ENCODE results near the gene SPSB3. TPM values are rescaled to one million over a fixed set of nuclear protein-coding genes. Genes with fewer than 3 reads are reported as not detected.

SPSB3 gene
- total RNA-seq, 1 donor from 2014 or later, result 27.7 TPM

GRCh38 chr16:1781254-1781653, 1.1 kb downstream of the SPSB3 start:
- Histone ChIP-seq H3K4me3 (ENCODE audit: low read length in 3 of 3) (peak overlapping the region; percentile 87 to 89 (median 87)), H3K9ac (ENCODE audit: low read depth in 1 of 3, low read length in 3 of 3) (peak overlapping the region; percentile 82 to 92 (median 82)), H3K4me1 (ENCODE audit: control insufficient read depth in 3 of 3, insufficient read depth in 3 of 3, low read length in 3 of 3) (peaks cover 32 to 58% (median 42%) of the 10 kb centered on the region in 3 donors), H3K27ac (ENCODE audit: low read depth, low read length) (peak overlapping the region; percentile 80), H3K9me3 (ENCODE audit: control insufficient read depth in 3 of 3, low read length in 3 of 3) (no peaks in the 10 kb centered on the region), H3K36me3 (ENCODE audit: control insufficient read depth in 3 of 3, insufficient read depth in 3 of 3, low read length in 3 of 3) (peaks cover 32 to 43% (median 34%) of the 10 kb centered on the region in 3 donors), H3K27me3 (ENCODE audit: control insufficient read depth in 3 of 3, insufficient read depth in 3 of 3, low read length in 3 of 3) (no peaks in the 10 kb centered on the region)

- Histone ChIP-seq H3K9me3 (ENCODE audit: control insufficient read depth in 3 of 3, low read length in 3 of 3) (no peaks in the 10 kb centered on the region), H3K27me3 (ENCODE audit: control insufficient read depth in 3 of 3, insufficient read depth in 3 of 3, low read length in 3 of 3) (no peaks in the 10 kb centered on the region), H3K4me3 (ENCODE audit: low read length in 3 of 3) (peak overlapping the region in 2 of 3 donors; percentile 87 to 89), H3K9ac (ENCODE audit: low read depth in 1 of 3, low read length in 3 of 3) (peak overlapping the region; percentile 82 to 92 (median 82)), H3K4me1 (ENCODE audit: control insufficient read depth in 3 of 3, insufficient read depth in 3 of 3, low read length in 3 of 3) (peaks cover 30 to 53% (median 39%) of the 10 kb centered on the region in 3 donors), H3K27ac (ENCODE audit: low read depth, low read length) (peak overlapping the region; percentile 25), H3K36me3 (ENCODE audit: control insufficient read depth in 3 of 3, insufficient read depth in 3 of 3, low read length in 3 of 3) (peaks cover 32 to 49% (median 36%) of the 10 kb centered on the region in 3 donors)
These were observed 1.7 kb downstream of the SPSB3 start for GRCh38 chr16:1780677-1781072.

DNA sequence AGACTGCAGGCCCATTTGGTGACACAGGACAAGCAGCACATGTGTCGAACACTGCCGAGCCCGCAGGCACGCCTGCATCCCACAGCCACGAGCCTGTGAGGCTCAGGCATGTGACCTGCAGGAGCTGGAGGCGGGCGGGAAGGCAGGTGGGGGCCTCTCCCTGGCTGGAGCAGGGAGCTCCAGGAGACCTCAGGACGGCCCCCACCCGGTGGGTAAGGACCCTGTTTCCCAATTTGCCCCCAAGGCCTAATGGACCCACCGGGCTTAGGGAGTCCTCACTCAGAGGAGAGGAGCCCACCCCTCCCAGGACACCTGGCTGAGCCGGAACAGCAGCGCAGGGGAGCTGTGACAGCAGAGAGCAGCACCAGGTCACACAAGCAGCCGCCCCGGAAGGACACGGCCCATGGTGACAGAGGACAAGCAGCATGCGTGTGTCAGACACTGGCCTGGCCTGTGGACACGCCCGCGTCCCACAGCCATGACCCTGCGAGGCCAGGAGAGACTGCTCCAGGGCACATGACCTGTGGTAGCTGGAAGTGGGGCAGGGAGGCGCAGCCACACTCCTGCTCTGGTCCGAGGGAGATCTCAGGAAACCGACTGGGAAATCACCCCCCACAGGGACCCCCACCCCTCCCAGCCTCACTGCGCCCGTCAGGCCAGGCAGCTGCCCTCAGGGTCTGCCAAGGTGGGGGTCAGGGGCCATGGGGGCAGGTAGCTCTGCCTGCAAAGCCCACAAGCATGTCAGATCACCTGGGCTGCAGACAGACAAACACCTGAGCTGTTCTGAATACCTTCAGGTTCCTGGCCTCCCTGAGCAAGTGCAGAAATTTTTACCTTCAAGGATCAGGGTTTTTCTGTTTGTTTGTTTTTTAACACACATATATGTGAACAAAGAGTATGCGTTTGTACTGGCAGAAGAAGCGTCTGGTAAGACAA, 2.4 kb downstream of the SPSB3 start:
- Histone ChIP-seq H3K27ac (ENCODE audit: low read depth, low read length) (peak overlapping the region; percentile 25), H3K9ac (ENCODE audit: low read depth in 1 of 3, low read length in 3 of 3) (peak overlapping the region; percentile 14 to 92 (median 33)), H3K4me1 (ENCODE audit: control insufficient read depth in 3 of 3, insufficient read depth in 3 of 3, low read length in 3 of 3) (peaks cover 26 to 53% (median 37%) of the 10 kb centered on the region in 3 donors), H3K36me3 (ENCODE audit: control insufficient read depth in 3 of 3, insufficient read depth in 3 of 3, low read length in 3 of 3) (peaks cover 35 to 55% (median 38%) of the 10 kb centered on the region in 3 donors), H3K27me3 (ENCODE audit: control insufficient read depth in 3 of 3, insufficient read depth in 3 of 3, low read length in 3 of 3) (no peaks in the 10 kb centered on the region), H3K4me3 (ENCODE audit: low read length in 3 of 3) (no peak overlapping the region), H3K9me3 (ENCODE audit: control insufficient read depth in 3 of 3, low read length in 3 of 3) (no peaks in the 10 kb centered on the region)

- H3K27ac ChIP-seq (ENCODE audit: low read depth, low read length), result no peak overlapping the region
- H3K4me3 ChIP-seq (ENCODE audit: low read length in 3 of 3), result no peak overlapping the region
- peaks cover 31 to 56% (median 42%) of the 10 kb centered on the region in 3 donors for H3K4me1 ChIP-seq (ENCODE audit: control insufficient read depth in 3 of 3, insufficient read depth in 3 of 3, low read length in 3 of 3)
- no peaks in the 10 kb centered on the region for H3K9me3 ChIP-seq (ENCODE audit: control insufficient read depth in 3 of 3, low read length in 3 of 3)
- H3K27me3 ChIP-seq (ENCODE audit: control insufficient read depth in 3 of 3, insufficient read depth in 3 of 3, low read length in 3 of 3), result no peaks in the 10 kb centered on the region
- H3K36me3 ChIP-seq (ENCODE audit: control insufficient read depth in 3 of 3, insufficient read depth in 3 of 3, low read length in 3 of 3), result peaks cover 36 to 59% (median 39%) of the 10 kb centered on the region in 3 donors
- H3K9ac ChIP-seq (ENCODE audit: low read depth in 1 of 3, low read length in 3 of 3), result peak overlapping the region in 1 of 3 donors; percentile 50
These were observed 3.1 kb downstream of the SPSB3 start for GRCh38 chr16:1779234-1779701.

DNA sequence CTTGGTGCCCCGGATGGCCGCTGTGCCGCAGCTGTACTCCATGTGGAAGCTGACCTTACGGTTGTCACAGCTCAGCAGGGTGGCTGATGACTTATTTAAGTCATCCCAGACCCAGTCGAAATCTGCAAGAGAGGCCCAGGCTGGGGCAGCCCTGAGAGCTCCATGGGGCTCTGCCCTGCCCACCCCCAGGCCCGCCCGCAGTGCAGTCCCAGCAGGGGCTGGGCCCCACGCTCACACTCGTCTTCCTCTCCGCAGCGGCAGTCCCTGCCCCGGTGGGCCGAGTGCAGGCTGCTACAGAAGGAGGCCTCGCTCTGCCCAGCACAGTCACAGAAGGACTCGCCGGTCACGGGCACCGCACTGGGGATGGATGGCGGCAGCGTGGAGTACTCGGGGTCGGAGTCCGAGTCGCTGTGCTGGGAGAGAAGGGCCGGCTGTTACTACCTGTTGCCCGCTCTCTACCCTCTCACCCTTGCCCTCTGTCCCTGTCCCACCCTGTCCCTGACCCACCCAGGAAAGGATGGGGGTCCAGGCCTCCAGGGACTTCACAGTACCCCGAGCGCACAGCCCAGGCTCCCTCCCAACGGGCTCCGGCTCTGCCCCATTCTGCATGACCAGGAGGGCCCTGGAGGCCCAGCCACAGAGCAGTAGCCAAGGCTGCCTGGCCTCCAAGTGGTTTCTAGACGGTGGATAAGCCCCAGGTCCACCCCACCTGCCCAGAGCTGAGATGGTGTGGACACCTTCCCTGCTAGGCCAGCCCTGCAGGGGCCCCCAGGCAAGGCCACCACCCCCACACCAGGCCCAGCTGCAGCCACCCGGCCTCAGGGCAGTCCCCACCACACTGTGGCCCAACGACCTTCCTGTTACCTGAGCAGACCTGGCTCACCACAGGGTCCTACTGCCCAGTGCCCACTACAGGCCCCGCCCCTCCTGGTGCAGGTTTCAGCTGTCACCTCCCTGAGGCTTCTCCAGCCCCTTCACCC, 3.9 kb downstream of the SPSB3 start:
- Histone ChIP-seq H3K9me3 (ENCODE audit: control insufficient read depth in 3 of 3, low read length in 3 of 3) (no peaks in the 10 kb centered on the region), H3K9ac (ENCODE audit: low read depth in 1 of 3, low read length in 3 of 3) (no peak overlapping the region), H3K4me1 (ENCODE audit: control insufficient read depth in 3 of 3, insufficient read depth in 3 of 3, low read length in 3 of 3) (peaks cover 33 to 56% (median 43%) of the 10 kb centered on the region in 3 donors), H3K27me3 (ENCODE audit: control insufficient read depth in 3 of 3, insufficient read depth in 3 of 3, low read length in 3 of 3) (no peaks in the 10 kb centered on the region), H3K4me3 (ENCODE audit: low read length in 3 of 3) (no peak overlapping the region), H3K27ac (ENCODE audit: low read depth, low read length) (no peak overlapping the region), H3K36me3 (ENCODE audit: control insufficient read depth in 3 of 3, insufficient read depth in 3 of 3, low read length in 3 of 3) (peaks cover 36 to 59% (median 39%) of the 10 kb centered on the region in 3 donors)

GRCh38 chr16:1777375-1778199, 4.8 kb downstream of the SPSB3 start:
- H3K9me3 ChIP-seq (ENCODE audit: control insufficient read depth in 3 of 3, low read length in 3 of 3), result no peaks in the 10 kb centered on the region
- H3K9ac ChIP-seq (ENCODE audit: low read depth in 1 of 3, low read length in 3 of 3), result no peak overlapping the region
- H3K27ac ChIP-seq (ENCODE audit: low read depth, low read length), result no peak overlapping the region
- H3K27me3 ChIP-seq (ENCODE audit: control insufficient read depth in 3 of 3, insufficient read depth in 3 of 3, low read length in 3 of 3), result no peaks in the 10 kb centered on the region
- no peak overlapping the region for H3K4me3 ChIP-seq (ENCODE audit: low read length in 3 of 3)
- H3K4me1 ChIP-seq (ENCODE audit: control insufficient read depth in 3 of 3, insufficient read depth in 3 of 3, low read length in 3 of 3), result peaks cover 34 to 56% (median 41%) of the 10 kb centered on the region in 3 donors
- H3K36me3 ChIP-seq (ENCODE audit: control insufficient read depth in 3 of 3, insufficient read depth in 3 of 3, low read length in 3 of 3), result peaks cover 36 to 59% (median 39%) of the 10 kb centered on the region in 3 donors

GRCh38 chr16:1776991-1777374, 5.4 kb downstream of the SPSB3 start:
- no peak overlapping the region for H3K27ac ChIP-seq (ENCODE audit: low read depth, low read length)
- no peaks in the 10 kb centered on the region for H3K9me3 ChIP-seq (ENCODE audit: control insufficient read depth in 3 of 3, low read length in 3 of 3)
- H3K4me1 ChIP-seq (ENCODE audit: control insufficient read depth in 3 of 3, insufficient read depth in 3 of 3, low read length in 3 of 3), result peaks cover 39 to 62% (median 46%) of the 10 kb centered on the region in 3 donors
- H3K4me3 ChIP-seq (ENCODE audit: low read length in 3 of 3), result no peak overlapping the region
- H3K9ac ChIP-seq (ENCODE audit: low read depth in 1 of 3, low read length in 3 of 3), result no peak overlapping the region
- no peaks in the 10 kb centered on the region for H3K27me3 ChIP-seq (ENCODE audit: control insufficient read depth in 3 of 3, insufficient read depth in 3 of 3, low read length in 3 of 3)
- peaks cover 36 to 59% (median 39%) of the 10 kb centered on the region in 3 donors for H3K36me3 ChIP-seq (ENCODE audit: control insufficient read depth in 3 of 3, insufficient read depth in 3 of 3, low read length in 3 of 3)

- no peaks in the 10 kb centered on the region for H3K9me3 ChIP-seq (ENCODE audit: control insufficient read depth in 3 of 3, low read length in 3 of 3)
- H3K4me1 ChIP-seq (ENCODE audit: control insufficient read depth in 3 of 3, insufficient read depth in 3 of 3, low read length in 3 of 3), result peaks cover 39 to 63% (median 48%) of the 10 kb centered on the region in 3 donors
- no peak overlapping the region for H3K4me3 ChIP-seq (ENCODE audit: low read length in 3 of 3)
- H3K27me3 ChIP-seq (ENCODE audit: control insufficient read depth in 3 of 3, insufficient read depth in 3 of 3, low read length in 3 of 3), result no peaks in the 10 kb centered on the region
- no peak overlapping the region for H3K9ac ChIP-seq (ENCODE audit: low read depth in 1 of 3, low read length in 3 of 3)
- peaks cover 36 to 59% (median 39%) of the 10 kb centered on the region in 3 donors for H3K36me3 ChIP-seq (ENCODE audit: control insufficient read depth in 3 of 3, insufficient read depth in 3 of 3, low read length in 3 of 3)
- no peak overlapping the region for H3K27ac ChIP-seq (ENCODE audit: low read depth, low read length)
These were observed 5.8 kb downstream of the SPSB3 start for GRCh38 chr16:1776672-1776955.
